Smooth muscle cell (in vitro differentiated cells): ENCODE measurements around the gene HAUS8. TPM values are rescaled to one million over a fixed set of nuclear protein-coding genes. Genes with fewer than 3 reads are reported as not detected.

ENCODE experiments used
- DNase-seq: peaks from one replicate; lab custom pipeline; 2025; ENCODE audit not compliant: unreplicated experiment; lab: John Stamatoyannopoulos, UW
- H2AFZ ChIP-seq: fragments of 200-600 bp; sonication (generic); 2 replicates; pipeline ENCODE4 v1.6.0; 2016; ENCODE audit warnings: antibody characterized with exemption, low read depth, mild to moderate bottlenecking
- H3F3A ChIP-seq: fragments of 200-600 bp; sonication (generic); 2 replicates; pipeline ENCODE4 v1.6.0; 2017; ENCODE audit warnings: antibody characterized with exemption, low read depth
- H3K27ac ChIP-seq: fragments of 200-600 bp; sonication (generic); 2 replicates; pipeline ENCODE4 v1.5.1; 2016; ENCODE audit warnings: low read depth, mild to moderate bottlenecking
- H3K27me3 ChIP-seq: fragments of 200-600 bp; sonication (generic); 2 replicates; pipeline ENCODE4 v1.6.1; 2016; ENCODE audit warnings: low read depth, mild to moderate bottlenecking
- H3K36me3 ChIP-seq: fragments of 200-600 bp; sonication (generic); 2 replicates; pipeline ENCODE4 v1.5.1; 2016; ENCODE audit warnings: low read depth
- H3K4me1 ChIP-seq: fragments of 200-600 bp; sonication (generic); 2 replicates; pipeline ENCODE4 v1.5.1; 2016; ENCODE audit warnings: low read depth
- H3K4me2 ChIP-seq: fragments of 200-600 bp; sonication (generic); 2 replicates; pipeline ENCODE4 v1.6.0; 2016; ENCODE audit warnings: mild to moderate bottlenecking
- H3K4me3 ChIP-seq: fragments of 200-600 bp; sonication (generic); 2 replicates; pipeline ENCODE4 v1.5.1; 2016; ENCODE audit warnings: mild to moderate bottlenecking
- H3K79me2 ChIP-seq: fragments of 200-600 bp; sonication (generic); 2 replicates; pipeline ENCODE4 v1.6.0; 2016; ENCODE audit warnings: low read depth, mild to moderate bottlenecking
- H3K9ac ChIP-seq: fragments of 200-600 bp; sonication (generic); 2 replicates; pipeline ENCODE4 v1.6.0; 2016; ENCODE audit warnings: low read depth
- H3K9me3 ChIP-seq: fragments of 200-600 bp; sonication (generic); replicated peaks from 2 replicates; pipeline ENCODE4 v1.5.1; 2016; ENCODE audit warnings: low read depth
- H4K20me1 ChIP-seq: fragments of 200-600 bp; sonication (generic); 2 replicates; pipeline ENCODE4 v1.6.0; 2016; ENCODE audit warnings: low read depth
- CTCF ChIP-seq: fragments of 200-600 bp; sonication (generic); IDR thresholded peaks from 2 replicates; pipeline ENCODE4 v1.5.1; 2017; ENCODE audit warnings: borderline replicate concordance, mild to moderate bottlenecking, antibody characterized with exemption; ENCODE audit not compliant: insufficient read depth, poor library complexity, severe bottlenecking
- WGBS: methylation state at CpG from one replicate; pipeline ENCODE4 v1.1.7; 2016; ENCODE audit warnings: low lambda C conversion rate; 5-methylcytosine and 5-hydroxymethylcytosine counted together
- polyA plus RNA-seq: library from polyadenylated mRNA; unstranded; fragments of >200 nt; fragmentation: Nextera tagmentation; extraction: Ambion mirVana; gene quantifications from 2 replicates; pipeline ENCODE4 v1.2.1, GENCODE V29; 2016
- total RNA-seq: library from RNA; depleted of rRNA; stranded (reverse); fragments of >200 nt; gene quantifications from 2 replicates; pipeline ENCODE4 v1.2.3, GENCODE V29; 2014

HAUS8 gene
- total and polyA plus RNA-seq, 2 experiments from 2014 or later, result 6.3 to 7.4 TPM

- H3K36me3 ChIP-seq, result no peaks in the 10 kb centered on the region
- TF ChIP-seq CTCF, result no peak
- H3K79me2 ChIP-seq, result peaks cover 81% of the 10 kb centered on the region
- H3F3A ChIP-seq, result peaks cover 3% of the 10 kb centered on the region
- no peaks in the 10 kb centered on the region for H3K27me3 ChIP-seq
- no peaks in the 10 kb centered on the region for H3K4me1 ChIP-seq
- H3K4me2 ChIP-seq, result no peak overlapping the region
- H3K9ac ChIP-seq, result no peak overlapping the region
- DNase-seq, result no peak
- no peaks in the 10 kb centered on the region for H3K9me3 ChIP-seq
- H3K27ac ChIP-seq, result no peak overlapping the region
- H2AFZ ChIP-seq, result no peak overlapping the region
- WGBS, result 73% methylated on average over 12 of the region's 12 CpGs
- H3K4me3 ChIP-seq, result no peak overlapping the region
- peaks cover 53% of the 10 kb centered on the region for H4K20me1 ChIP-seq
Measured at GRCh38 chr19:17114414-17114831, 39.2 kb upstream of the HAUS8 start.

- no peak overlapping the region for H2AFZ ChIP-seq
- no peak overlapping the region for H3K27ac ChIP-seq
- no peak for DNase-seq
- H3K79me2 ChIP-seq, result peaks cover 73% of the 10 kb centered on the region
- H3K4me2 ChIP-seq, result no peak overlapping the region
- WGBS, result 95% methylated on average over 17 of the region's 17 CpGs
- no peak for TF ChIP-seq CTCF
- peaks cover 42% of the 10 kb centered on the region for H4K20me1 ChIP-seq
- H3F3A ChIP-seq, result peaks cover 13% of the 10 kb centered on the region
- no peaks in the 10 kb centered on the region for H3K27me3 ChIP-seq
- H3K4me1 ChIP-seq, result no peaks in the 10 kb centered on the region
- H3K9me3 ChIP-seq, result no peaks in the 10 kb centered on the region
- no peak overlapping the region for H3K4me3 ChIP-seq
- no peaks in the 10 kb centered on the region for H3K36me3 ChIP-seq
- no peak overlapping the region for H3K9ac ChIP-seq
Measured at GRCh38 chr19:17113127-17113785, 38.0 kb upstream of the HAUS8 start.

GRCh38 chr19:17112700-17113099 lies 37.4 kb upstream of the HAUS8 start:
- no peak overlapping the region for H2AFZ ChIP-seq
- H3K4me3 ChIP-seq, result no peak overlapping the region
- H3K4me2 ChIP-seq, result no peak overlapping the region
- no peak overlapping the region for H3K9ac ChIP-seq
- 95% methylated on average over 7 of the region's 7 CpGs for WGBS
- no peaks in the 10 kb centered on the region for H3K27me3 ChIP-seq
- no peaks in the 10 kb centered on the region for H3K36me3 ChIP-seq
- H3K27ac ChIP-seq, result no peak overlapping the region
- DNase-seq, result no peak
- H4K20me1 ChIP-seq, result peaks cover 42% of the 10 kb centered on the region
- H3K9me3 ChIP-seq, result no peaks in the 10 kb centered on the region
- peaks cover 69% of the 10 kb centered on the region for H3K79me2 ChIP-seq
- no peaks in the 10 kb centered on the region for H3K4me1 ChIP-seq
- no peak for TF ChIP-seq CTCF
- H3F3A ChIP-seq, result peaks cover 13% of the 10 kb centered on the region

DNA sequence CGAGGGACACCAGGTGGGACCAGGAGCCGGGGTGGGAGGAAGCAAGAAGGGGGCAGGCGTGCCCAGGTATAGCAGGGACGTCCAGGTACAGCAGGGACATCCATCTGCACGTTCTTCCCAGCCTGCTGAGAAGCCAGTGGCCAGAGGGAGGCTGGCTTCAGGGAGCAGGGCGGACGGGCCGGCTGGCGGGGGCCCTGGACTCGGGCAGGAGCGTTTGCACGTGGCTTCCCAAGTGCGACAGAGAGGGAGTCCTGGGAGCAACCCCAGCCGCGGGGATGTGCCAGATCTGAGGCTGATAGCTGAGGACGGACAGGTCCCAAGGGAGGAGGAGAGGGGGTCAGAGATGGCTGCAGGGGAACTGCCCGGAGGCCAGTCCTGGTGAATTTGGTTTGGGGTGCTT lies 37.0 kb upstream of the HAUS8 start:
- no peak for DNase-seq
- Histone ChIP-seq H3K4me3 (no peak overlapping the region), H4K20me1 (peaks cover 40% of the 10 kb centered on the region), H3K4me1 (peaks cover 2% of the 10 kb centered on the region), H3K4me2 (no peak overlapping the region), H3K9ac (no peak overlapping the region), H2AFZ (no peak overlapping the region), H3K27ac (no peak overlapping the region), H3F3A (peaks cover 16% of the 10 kb centered on the region), H3K9me3 (no peaks in the 10 kb centered on the region), H3K36me3 (no peaks in the 10 kb centered on the region), H3K27me3 (no peaks in the 10 kb centered on the region), H3K79me2 (peaks cover 70% of the 10 kb centered on the region)
- no peak for TF ChIP-seq CTCF
- WGBS, result 91% methylated on average over 17 of the region's 17 CpGs
